ENCODE data around the gene NPM1.
"Not testable (repeated sequence)": the region's sequence is repeated elsewhere in the genome, so short reads cannot be mapped to it uniquely, and the experiment has no call there.

NPM1 gene

DNA sequence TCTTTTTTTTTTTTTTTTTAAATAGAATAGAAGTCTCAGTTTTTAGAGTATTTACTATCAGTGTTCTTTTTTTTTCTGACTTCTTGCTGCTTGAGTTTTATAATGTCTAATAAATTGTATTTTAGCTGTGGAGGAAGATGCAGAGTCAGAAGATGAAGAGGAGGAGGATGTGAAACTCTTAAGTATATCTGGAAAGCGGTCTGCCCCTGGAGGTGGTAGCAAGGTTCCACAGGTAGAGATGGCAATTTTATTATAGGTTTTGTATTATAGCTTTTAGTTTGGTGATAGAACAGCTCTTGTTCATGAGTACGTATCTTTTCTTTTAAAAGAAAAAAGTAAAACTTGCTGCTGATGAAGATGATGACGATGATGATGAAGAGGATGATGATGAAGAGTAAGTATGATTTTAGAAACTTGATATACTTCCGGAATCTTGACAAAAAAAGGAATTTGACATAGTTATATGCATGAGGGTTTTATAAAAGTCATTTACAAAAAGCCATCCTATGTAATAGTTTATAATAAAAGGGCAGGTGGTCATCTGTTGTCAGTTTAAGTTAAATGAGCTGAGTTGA lies 5.0 kb downstream of the NPM1 start:
- H3K4me3 ChIP-seq (ENCODE audit: control insufficient read depth, low read depth, low read length) = no peak overlapping the region
- TF ChIP-seq CTCF (conservative IDR thresholded peaks at IDR 0.05; ENCODE audit: control insufficient read depth, insufficient read depth, low read depth, low read length) = no peak
- DNase-seq (ENCODE audit: low read depth) = no peak

DNA sequence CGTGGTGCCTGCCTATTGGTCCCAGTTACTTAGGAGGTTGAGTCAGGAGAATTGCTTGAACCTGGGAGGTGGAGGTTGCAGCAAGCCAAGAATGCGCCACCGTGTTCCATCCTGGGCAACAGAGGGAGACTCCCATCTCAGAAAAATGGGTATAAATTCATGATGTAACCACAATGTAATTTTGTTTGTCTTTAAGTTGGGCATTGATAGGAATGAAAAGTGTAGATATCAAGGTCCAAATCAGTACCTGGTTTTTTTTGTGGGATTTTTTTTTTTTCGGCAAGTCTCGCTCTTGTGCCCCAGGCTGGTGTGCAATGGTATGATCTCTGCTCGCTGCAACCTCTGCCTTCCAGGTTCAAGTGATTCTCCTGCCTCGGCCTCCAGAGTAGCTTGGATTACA lies 7.4 kb downstream of the NPM1 start:
- no peak overlapping the region for H3K4me3 ChIP-seq (ENCODE audit: control insufficient read depth, low read depth, low read length)
- DNase-seq (ENCODE audit: low read depth) = no peak
- TF ChIP-seq CTCF (conservative IDR thresholded peaks at IDR 0.05; ENCODE audit: control insufficient read depth, insufficient read depth, low read depth, low read length) = no peak

DNA sequence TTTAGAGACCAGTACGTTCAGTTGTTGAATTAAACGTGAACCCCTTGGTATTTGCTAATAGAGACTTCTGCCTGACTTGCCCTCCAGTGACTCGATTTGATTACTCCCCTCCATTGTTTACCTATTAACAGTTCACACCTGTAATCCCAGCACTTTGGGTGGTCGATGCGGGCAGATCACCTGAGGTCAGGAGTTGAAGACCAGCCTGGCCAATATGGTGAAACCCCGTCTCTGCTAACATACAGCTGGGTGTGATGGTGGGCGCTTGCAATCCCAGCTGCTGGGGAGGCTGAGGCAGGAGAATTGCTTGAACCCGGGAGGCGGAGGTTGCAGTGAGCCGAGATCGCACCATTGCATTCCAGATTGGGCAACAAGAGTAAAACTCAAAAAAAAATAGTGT lies 8.9 kb downstream of the NPM1 start:
- DNase-seq (ENCODE audit: low read depth) = not testable (repeated sequence)

GRCh38 chr5:171397190-171397589 lies 9.5 kb downstream of the NPM1 start:
- H3K4me3 ChIP-seq (ENCODE audit: control insufficient read depth, low read depth, low read length) = no peak overlapping the region
- no peak for DNase-seq (ENCODE audit: low read depth)
- TF ChIP-seq CTCF (conservative IDR thresholded peaks at IDR 0.05; ENCODE audit: control insufficient read depth, insufficient read depth, low read depth, low read length) = no peak

More for the DNA sequence above, 8.9 kb downstream of the NPM1 start:
- not testable (repeated sequence) for H3K4me3 ChIP-seq (ENCODE audit: control insufficient read depth, low read depth, low read length)

GRCh38 chr5:171397599-171397998 lies 9.9 kb downstream of the NPM1 start:
- no peak for DNase-seq (ENCODE audit: low read depth)
- no peak for TF ChIP-seq CTCF (conservative IDR thresholded peaks at IDR 0.05; ENCODE audit: control insufficient read depth, insufficient read depth, low read depth, low read length)
- no peak overlapping the region for H3K4me3 ChIP-seq (ENCODE audit: control insufficient read depth, low read depth, low read length)

- not testable (repeated sequence) for H3K4me3 ChIP-seq (ENCODE audit: control insufficient read depth, low read depth, low read length)
These were observed 11.0 kb downstream of the NPM1 start for GRCh38 chr5:171398660-171399059.

DNA sequence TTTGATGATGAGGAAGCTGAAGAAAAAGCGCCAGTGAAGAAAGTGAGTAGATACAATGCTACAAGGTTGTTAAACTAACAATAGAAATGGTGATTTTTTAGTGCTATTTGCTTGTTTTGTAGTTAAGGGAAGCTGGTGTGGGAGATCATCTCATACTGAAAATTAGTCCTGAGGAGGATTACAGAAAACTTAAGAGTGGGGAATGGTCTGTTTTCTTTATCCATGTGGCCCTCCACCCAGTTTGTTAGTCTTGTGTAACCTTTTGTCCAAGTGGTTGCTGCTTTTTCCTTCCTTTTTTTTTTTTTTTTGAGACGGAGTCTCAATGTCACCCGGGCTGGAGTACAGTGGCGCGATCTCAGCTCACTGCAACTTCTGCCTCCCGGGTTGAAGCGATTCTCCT lies 12.5 kb downstream of the NPM1 start:
- no peak overlapping the region for H3K4me3 ChIP-seq (ENCODE audit: control insufficient read depth, low read depth, low read length)
- DNase-seq (ENCODE audit: low read depth) = no peak
- no peak for TF ChIP-seq CTCF (conservative IDR thresholded peaks at IDR 0.05; ENCODE audit: control insufficient read depth, insufficient read depth, low read depth, low read length)

More at GRCh38 chr5:171398660-171399059, 11.0 kb downstream of the NPM1 start:
- DNase-seq (ENCODE audit: low read depth) = not testable (repeated sequence)

Data from fibroblast of mammary gland (primary cell).